ENCODE measurements around the gene FGD1.

Gene FGD1

DNA sequence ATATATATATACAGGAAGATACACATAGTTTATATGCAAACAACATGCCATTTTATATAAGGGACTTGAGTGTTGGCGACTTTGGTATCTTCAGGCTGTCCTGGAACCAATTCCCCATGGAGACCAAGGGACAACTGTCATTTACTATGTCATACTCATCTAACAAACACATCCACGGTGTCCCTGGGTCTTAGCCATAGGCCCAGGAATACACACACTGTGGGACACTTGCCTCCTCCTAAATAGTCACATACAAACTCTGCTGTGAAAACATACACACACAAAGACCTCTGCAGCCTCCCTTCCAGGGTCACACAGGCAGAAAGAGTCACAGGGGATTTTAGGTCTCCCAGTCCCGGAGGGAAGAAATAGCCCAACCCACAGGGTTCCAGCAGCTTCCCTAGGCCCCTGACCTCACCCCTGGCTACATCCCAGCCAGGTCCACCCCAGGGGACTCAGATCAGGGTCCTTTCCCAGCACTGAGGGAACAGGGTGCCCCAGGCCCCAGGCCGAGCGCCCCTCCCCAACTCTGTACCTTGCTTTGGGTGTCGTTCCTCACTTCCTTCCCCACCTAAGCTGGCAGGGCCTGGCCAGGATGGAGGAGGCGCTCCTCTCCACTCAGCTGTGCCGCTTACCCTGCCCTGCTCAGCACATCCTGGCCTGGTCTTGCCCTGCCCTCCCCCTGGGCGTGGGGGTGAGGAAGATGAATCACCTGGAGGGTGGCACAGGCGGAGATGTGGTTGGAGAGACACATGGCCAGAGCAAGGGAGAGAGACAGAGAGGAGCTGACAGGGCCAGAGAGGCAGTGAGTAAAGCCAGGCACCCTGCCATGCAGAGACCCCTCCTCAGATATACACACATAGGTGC lies 21.8 kb downstream of the FGD1 start:
- no peak for DNase-seq (ENCODE audit: low read depth, low spot score)

DNA sequence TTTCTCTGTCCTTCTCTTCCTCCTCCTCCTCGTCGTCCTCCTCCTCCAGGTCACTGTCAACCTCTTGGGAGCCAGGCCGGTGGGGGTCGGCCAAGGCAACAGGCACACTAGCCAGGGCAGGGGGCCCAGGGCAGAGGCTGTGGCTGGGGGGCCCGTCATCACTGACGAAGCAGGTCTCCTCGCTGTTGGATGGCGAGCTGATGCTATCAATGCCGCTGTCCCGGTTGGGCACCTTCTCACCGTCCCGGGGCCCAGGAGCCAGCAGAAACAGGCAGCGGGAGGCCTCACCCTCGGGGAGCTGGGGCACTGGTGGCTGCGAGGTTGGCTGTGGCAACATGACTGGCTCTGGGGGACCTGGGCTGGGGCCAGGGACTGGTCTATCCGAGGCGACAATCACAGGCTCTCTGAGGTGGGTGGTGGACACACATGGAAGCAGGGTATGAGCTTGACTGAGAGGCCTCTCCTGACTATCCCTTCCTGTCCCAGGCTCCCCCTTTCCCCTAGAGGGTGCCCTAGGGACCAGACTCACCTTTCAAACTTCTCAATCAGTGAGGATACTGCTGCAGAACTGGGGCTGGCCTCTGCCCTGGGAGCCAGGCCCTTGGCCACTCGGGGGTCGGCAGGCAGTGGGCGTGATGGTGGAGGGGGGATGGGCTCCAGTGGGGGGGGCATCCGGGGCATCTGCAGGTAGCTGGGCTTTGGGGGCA lies 25.8 kb downstream of the FGD1 start:
- no peak for DNase-seq (ENCODE audit: low read depth, low spot score)

DNA sequence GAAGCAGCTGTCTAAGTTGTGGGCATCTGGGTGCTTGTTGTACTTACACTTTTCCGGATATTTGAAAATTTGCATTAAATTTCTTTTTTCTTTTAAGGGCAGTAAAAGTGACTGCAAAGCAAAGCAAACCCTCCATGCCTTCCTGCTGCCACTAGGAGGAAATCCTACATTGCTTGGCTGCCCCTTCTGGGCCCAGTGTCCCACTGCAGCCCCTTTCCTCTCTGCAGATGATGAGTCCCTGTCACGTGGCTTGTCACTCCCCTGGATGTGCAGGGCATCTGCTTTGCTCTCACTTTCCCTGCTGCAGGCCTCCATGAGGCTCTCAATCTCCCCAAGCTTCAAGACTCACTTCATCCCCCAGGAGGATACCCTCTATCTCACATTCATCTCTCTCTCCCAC lies 43.1 kb downstream of the FGD1 start:
- peak; percentile 77 for DNase-seq (ENCODE audit: low read depth, low spot score)

DNA sequence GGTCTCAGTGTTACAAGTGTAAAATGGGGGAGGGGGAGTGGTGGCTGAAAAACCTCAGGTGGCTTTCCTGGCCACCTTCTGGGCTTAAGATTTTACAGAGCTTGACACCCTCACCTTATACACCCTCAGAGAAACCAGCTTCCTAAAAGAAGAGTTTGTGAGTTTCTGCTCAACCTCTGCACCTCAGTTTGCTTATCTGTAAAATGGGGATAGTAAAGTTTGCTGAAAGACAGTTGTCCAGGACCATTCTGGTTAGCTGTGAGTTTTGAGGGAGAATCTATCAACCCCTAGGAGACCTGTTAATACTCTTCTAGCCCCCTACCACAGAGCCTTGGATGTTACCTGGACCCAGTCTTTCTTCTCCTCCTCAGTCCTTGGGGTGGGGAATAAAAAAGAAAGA lies 46.1 kb downstream of the FGD1 start:
- DNase-seq (ENCODE audit: low read depth, low spot score): no peak

DNA sequence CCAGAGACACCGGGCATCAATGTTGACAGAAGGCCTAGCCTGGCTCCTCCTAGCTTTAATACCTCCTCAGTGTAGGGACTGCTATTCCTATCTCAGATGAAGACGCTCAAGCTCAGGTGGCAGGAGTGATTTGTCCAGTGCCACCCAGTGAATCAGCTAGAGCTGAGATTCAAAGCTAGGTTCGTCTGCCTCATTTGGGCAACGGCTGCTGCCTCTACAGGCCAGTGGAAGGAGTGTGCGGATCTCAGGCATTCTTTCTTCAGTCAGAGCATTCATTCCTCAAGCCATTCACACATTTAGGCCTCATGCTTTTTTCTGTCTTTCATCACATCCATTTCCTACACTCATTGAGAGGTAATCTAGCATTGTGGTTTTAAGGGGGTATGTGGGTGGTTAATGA lies 48.6 kb downstream of the FGD1 start:
- DNase-seq (ENCODE audit: low read depth, low spot score): peak; percentile 51

DNA sequence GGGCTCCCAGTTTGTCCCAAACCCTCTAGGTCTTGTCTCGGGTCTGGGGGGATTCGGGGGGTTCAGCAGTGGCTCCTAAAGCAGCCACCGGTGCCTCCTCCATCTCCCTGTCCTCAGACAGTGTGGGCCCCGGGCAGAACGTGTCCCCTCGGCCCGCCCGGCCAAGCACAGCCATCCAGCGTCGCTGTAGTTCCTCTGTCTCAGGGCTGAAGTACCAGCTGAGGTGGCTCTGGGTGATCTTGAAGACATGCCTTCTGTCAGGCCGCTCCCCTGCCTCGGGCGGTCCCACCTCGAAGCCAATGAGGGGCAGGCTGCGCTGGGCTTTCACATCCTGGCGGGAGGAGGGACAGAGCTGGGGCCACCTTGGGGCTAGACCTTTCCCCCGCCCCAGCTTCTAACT lies 50.0 kb downstream of the FGD1 start:
- DNase-seq (ENCODE audit: low read depth, low spot score): peak; percentile 95

DNA sequence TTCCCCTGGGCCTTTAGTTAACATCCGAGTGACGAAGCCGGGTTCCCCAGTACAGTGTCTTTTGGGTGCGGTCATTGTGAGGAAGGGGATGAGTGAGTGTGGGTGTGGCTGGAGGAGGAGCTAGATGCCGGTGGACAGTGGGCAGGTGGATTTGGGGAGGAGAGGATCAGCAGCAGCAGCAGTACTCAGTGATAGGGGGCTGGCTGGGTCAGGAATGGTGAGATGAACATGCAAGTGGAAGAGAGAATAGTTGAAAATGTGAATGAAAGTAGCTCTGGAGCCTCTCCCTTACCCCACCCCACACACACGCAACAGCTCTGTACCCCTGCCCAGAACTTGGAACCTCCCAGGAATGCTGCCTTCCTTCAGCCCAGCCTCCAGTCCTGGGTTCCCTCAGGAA lies 51.3 kb downstream of the FGD1 start:
- DNase-seq (ENCODE audit: low read depth, low spot score): peak; percentile 20

DNA sequence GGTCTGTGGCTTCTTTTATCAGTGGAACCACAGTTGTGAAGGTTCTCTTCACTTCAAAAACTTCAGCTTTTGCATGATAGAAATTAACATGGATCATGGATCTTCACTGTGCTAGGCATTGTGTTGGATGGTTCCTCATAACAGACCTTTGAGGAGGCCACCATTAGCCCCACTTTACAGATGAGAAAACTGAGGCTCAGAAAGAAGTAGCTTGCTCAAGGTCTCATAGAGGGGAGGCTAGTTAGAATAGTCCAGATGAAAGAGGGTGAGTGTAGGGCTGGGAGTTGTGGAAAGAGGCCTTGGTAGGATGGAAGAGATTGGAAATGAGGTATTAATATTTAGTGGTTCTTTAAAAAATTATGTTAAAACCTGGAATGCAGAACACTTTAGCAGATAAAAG lies 53.2 kb downstream of the FGD1 start:
- no peak for DNase-seq (ENCODE audit: low read depth, low spot score)

DNA sequence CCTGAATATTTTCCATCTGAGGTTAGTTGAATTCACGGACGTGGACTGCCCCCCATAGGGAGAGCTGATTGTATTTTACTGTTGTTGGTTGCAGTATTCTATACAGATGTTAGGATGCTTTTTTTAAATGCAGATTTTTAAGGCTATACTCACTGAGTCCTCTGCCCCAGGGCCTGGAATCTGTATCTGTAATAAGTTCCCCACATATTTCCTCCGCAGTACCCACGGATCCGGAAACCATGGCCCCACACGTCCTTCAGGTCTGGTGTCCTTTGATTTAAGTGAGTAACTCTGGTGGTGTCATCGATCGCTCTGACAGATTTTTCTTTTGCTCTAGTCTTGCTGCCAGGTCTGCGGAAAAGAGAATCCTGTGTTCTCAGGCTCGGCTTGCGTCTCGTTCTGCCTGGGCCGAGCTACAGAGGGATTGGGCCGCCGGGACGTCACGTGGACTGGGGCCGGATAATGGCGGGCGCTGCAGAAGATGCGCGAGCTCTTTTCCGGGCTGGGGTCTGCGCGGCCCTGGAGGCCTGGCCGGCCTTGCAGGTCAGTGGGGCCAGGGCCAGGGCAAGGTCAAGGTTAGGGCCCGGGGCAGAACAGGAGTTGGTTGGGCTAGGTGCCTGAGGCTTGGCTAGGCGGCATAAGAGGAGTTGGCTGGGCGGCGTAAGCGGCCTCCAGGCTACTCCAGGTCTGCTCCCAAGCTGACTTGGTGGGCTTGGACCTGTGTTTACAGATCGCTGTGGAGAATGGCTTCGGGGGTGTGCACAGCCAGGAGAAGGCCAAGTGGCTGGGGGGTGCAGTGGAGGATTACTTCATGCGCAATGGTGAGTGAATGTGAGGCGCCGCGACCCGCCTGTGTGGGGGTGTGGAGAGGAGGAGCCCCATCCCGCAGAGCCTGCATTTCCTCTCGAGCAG lies 55.8 kb downstream of the FGD1 start, which contains the start of gene TSR2:
Gene TSR2 (plus strand): TSS at position 445 of the 912 bp plus-strand sequence. CDS start 18 bp downstream, at position 463.
- peak; percentile 95 for DNase-seq (ENCODE audit: low read depth, low spot score)

DNA sequence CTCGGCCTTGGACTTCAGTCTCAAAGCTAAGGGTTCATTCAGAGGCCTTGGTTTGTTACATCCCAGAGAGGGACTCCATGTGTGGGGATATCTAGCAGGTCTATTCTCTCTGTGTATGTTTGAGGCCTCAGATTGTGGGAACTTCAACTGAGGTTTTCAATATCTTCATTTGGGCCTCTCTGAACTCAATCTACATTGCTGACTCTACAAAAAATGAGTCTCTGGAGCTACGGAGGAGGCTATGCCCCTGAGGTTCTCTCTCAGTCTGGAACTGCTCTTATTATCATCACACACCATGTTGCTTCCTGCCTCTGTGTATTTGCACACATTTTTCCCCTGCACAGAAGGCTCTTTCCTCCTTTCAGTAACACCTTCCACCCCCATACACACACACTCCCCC lies 60.9 kb downstream of the FGD1 start:
- no peak for DNase-seq (ENCODE audit: low read depth, low spot score)

DNA sequence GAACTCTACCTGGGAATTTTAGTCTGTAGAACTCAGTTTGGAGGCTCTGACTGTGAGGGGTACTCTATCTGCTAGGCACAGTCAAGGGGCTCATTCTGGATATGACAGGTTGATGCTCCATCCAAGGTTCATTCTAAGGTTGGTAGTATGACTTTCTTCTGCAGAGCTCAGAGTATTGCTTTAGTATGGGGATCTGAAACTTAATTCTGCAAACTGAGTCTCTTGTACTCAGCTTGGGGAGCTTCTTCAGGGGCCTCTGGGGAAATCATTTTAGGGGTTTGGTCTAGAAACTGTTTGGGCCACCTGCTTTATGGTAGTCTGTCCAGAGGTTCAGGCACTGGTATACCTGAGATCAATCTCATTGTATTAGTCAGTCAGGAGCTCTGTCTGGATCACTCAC lies 65.5 kb downstream of the FGD1 start:
- no peak for DNase-seq (ENCODE audit: low read depth, low spot score)

DNA sequence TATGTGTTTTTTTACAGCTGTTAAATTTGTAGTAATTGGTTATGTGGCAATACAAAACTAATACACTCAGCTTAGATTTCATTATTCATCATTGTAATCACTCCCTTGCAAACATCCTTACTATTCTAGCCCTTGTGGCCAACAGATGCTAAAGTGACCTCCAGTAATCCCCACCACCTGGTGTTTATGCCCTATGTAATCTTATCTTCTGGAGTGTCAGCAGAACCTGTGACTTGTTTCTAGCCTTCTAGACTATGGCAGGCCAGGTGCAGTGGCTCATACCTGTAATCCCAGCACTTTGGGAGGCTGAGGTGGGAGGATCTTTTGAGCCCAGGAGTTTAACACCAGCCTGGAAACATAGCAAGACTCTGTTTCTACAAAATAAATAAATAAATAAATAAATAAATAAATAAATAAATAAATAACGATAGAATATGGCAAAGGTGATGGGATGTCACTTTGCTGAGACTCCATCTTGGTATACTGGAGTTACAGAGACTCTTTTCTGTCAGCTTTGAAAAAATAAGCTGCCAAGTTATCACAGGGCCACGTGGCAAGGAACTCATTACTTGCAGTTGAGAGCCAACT lies 68.1 kb downstream of the FGD1 start:
- no peak for DNase-seq (ENCODE audit: low read depth, low spot score)

DNA sequence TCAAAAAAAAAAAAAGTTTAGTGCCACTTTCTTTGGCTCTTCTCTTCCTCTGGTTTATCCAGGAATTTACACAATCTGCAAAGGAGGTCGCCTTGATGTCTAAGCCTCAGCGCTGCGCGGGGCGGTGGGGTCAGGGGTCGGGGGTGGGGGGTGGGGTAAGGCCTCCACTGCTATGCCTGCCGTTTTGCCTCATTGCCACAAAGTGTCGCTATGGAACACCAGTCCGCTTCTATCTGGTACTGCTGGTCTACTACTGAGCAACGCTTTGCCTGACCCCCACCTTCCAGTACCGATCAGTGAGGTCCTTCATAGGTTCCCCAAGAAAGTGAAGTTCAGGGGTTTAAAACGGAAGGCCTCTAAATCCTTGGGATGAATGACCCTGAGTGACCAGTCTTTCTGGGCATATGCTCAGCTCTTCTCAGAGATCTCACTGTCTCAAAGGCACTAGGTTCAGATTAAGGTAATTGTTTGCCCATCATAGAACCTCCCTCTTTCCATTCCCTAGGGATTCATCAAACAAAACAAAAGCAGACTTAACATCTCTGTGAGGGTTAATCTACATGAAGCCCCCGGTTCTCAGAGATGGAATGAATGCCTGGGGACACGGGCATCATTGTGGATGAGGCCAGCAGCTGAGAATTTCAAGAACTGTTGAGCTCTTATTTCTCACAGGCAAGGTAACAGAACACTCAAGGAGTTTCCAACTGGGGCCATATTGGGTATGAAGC lies 72.7 kb downstream of the FGD1 start:
- peak; percentile 77 for DNase-seq (ENCODE audit: low read depth, low spot score)

DNA sequence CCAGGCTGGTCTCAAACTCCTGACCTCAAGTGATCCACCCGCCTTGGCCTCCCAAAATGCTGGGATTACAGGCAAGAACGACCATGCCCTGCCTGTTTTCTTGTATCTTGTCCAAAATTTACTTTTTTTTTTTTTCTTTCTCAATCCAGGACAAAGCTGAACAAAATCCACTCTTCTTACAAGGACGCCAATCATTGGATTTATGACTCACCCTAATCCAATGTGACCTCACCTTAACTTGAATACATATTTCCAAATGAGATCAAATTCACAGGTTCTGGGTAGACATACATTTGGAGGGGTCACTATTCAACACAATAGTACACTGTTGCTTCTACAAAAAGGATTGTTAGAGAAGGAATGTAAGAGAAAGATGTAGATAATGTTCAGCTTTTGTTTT lies 73.9 kb downstream of the FGD1 start:
- DNase-seq (ENCODE audit: low read depth, low spot score): no peak

DNA sequence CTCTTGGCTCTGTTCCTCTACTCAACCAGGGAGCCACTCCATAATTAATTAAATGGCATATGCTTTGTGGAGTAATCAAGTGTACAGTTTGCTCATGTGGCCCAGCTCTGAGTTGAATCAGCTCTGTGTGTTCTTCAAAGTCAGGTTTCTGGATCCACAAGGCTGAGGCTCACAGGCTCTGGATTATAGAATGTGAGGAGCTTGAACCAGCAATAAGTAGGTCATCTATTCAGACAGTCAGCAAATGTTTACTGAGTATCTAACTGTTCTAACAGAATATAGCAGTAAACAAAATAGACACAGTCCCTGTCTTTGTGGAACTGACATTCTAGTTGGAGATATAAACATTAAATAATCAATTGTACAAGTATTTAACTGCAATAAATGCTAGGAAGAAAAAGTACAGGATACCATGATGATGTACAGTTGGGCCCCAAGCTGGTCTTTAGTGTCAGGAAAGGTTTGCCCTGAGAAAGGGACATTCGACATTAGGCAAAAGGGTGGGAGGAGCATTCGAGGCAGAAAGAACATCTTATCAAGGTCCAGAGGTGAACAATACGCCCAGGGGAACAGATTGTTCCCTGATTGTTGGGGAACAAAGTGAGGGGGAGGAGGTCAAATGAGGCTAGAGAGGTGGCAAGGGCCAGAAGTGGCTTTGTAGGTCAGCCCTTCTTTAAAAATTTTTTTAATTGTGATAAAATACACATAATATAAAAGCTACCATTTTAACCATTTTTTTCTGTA lies 76.3 kb downstream of the FGD1 start:
- no peak for DNase-seq (ENCODE audit: low read depth, low spot score)

DNA sequence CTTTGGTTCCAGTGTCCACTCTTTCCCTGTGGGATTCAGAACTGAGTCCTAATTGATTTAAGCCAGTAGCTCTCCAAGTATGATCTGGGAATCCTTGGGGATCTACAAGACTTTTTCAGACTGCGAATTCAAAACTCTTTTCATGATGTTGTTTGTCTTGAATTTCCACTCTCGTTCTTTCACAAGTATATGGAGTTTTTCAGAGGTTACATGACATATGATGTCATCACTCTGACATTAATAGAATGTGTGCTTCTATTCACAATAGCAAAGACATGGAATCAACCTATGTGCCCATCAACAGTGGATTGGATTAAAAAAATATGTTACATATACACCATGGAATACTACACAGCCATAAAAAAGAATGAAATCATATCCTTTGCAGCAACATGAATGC lies 79.1 kb downstream of the FGD1 start:
- no peak for DNase-seq (ENCODE audit: low read depth, low spot score)

DNA sequence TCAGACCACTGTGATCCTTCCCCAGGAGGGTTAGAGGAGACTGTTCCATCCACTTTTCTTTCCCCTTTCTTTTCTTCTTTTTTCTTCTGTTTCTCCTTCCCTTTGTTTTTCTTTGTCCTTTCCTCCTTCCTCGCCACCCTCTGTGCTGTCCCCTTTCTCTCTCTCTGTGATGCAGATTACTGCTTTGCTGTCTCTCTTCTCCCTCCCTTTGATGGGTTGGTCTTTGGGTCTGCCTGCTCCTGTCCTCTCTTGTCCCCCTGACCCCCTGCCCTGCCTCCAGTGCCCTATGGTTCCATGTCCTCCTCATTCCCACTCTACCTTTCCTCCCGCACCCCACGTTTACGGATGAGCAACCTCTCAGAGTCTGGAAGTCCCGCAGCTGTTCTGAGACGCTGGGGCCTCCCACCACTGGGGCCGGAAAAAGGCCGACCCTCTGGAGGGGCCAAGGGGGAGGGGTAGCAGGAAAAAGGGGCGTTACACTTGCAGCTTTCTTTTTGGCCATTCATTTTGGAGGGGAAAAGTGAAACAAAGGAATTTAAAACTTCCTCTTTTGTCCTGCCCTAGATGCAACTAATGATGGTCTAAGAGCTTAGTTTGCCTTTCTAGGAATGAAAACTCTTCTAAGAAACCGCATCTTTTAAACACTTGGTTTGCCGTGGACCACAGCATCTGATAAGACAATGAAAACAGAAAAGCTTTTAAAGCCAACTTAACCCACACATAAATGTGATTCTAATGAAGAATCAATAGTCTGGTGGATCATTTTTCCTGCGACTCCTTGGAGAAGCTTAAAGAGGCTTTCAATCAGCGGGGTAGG lies 80.3 kb downstream of the FGD1 start:
- DNase-seq (ENCODE audit: low read depth, low spot score): peak; percentile 45

DNA sequence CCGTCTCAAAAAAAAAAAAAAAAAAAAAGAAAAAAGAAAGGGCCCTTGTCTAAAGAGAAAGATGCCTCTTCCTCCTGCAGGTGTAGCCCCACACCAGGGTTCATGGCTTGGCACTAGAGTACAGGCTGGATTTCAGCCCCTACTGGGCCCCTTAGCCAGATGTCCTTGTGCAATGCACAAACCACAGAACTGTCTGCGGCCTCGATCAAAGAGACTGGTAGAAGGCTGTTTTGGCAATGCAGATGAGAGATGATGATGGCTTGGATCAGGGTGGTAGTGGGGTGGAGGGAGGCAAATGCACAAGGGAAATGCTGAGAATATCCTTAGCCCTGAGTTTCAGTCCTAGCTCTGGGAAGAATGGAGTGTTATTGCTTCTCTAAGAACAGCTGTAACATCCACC lies 82.3 kb downstream of the FGD1 start:
- DNase-seq (ENCODE audit: low read depth, low spot score): no peak

DNA sequence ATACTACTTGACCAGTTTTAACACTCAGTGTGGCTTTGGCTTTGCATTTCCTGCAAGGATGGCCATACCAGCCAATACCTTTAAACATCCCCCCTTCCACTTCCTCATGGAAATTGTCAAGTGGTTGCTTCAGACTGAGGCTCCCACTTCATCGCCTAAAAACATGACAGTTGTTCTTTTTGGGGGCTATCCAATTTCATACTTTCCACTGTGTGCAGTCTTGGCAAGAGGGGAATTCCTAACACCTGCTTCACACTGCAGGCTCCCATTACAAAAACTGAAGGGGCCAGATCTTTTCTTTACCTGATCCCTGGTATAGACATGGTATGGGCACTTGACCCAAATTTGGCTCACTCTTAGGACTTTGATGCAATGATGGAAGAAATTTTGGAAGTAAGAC lies 84.3 kb downstream of the FGD1 start:
- no peak for DNase-seq (ENCODE audit: low read depth, low spot score)

Data from ELF-1 (cell line).